Adrenal gland (tissue), 5 donors: ENCODE results near the gene GALT.

Experiments
- POLR2A ChIP-seq, 2 donors: fragments of 450-650 bp; IDR thresholded peaks; one replicate each; pipeline ENCODE4 v1.6.1; 2017; ENCODE audit warnings: antibody characterized with exemption in 2 of 2, mild to moderate bottlenecking in 2 of 2, moderate library complexity in 1 of 2
- TF ChIP-seq, protein P1 (sequence below), 6 experiments: fragments of 450-650 bp in 4 of 6; fragments of 200-600 bp in 2 of 6; sonication (generic) in 1 of 6; IDR thresholded peaks; 1 replicate in 5 of 6; 2 replicates in 1 of 6; pipeline versions ENCODE4 v1.5.1 to v1.8.0; 2016 to 2021; ENCODE audit warnings: antibody characterized with exemption in 6 of 6, mild to moderate bottlenecking in 2 of 6, moderate library complexity in 1 of 6
- donor health status: DM: no; HTN: no; CAD: no.

GRCh38 chr9:34664281-34665066 is 18.0 kb downstream of the GALT start:
- TF ChIP-seq, protein P1, sequence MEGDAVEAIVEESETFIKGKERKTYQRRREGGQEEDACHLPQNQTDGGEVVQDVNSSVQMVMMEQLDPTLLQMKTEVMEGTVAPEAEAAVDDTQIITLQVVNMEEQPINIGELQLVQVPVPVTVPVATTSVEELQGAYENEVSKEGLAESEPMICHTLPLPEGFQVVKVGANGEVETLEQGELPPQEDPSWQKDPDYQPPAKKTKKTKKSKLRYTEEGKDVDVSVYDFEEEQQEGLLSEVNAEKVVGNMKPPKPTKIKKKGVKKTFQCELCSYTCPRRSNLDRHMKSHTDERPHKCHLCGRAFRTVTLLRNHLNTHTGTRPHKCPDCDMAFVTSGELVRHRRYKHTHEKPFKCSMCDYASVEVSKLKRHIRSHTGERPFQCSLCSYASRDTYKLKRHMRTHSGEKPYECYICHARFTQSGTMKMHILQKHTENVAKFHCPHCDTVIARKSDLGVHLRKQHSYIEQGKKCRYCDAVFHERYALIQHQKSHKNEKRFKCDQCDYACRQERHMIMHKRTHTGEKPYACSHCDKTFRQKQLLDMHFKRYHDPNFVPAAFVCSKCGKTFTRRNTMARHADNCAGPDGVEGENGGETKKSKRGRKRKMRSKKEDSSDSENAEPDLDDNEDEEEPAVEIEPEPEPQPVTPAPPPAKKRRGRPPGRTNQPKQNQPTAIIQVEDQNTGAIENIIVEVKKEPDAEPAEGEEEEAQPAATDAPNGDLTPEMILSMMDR (IDR thresholded peaks at IDR 0.05), result peak; percentile 61 to 91 (median 72)
- TF ChIP-seq POLR2A (IDR thresholded peaks at IDR 0.05), result no peak
